ENCODE data around the gene BARHL2.

GRCh38 chr1:90671251-90671650 is 45.9 kb downstream of the BARHL2 start:
- TF ChIP-seq CTCF (IDR thresholded peaks at IDR 0.05; ENCODE audit: low read depth, low read length, poor library complexity, severe bottlenecking): no peak
- TF ChIP-seq EZH2phosphoT487 (IDR thresholded peaks at IDR 0.05; ENCODE audit: borderline replicate concordance, low read length): no peak
